Astrocyte (in vitro differentiated cells and primary cell): Measurements from ENCODE around the gene TCN1. TPM values are rescaled to one million over a fixed set of nuclear protein-coding genes. Genes with fewer than 3 reads are reported as not detected.

ENCODE experiments used
- DNase-seq: peaks from one replicate; pipeline ENCODE4 v3.0.0-alpha.2; 2010; ENCODE audit warnings: low read depth
- FAIRE-seq: peaks from 2 replicates; lab custom pipeline; 2011; peaks lifted over from hg19 to GRCh38; lab: Jason Lieb, UNC
- H2AFZ ChIP-seq: 2 replicates; pipeline ENCODE4 v1.6.0; 2012; ENCODE audit warnings: low read depth, low read length, inconsistent platforms
- H3K27ac ChIP-seq: 2 replicates; pipeline ENCODE4 v1.5.1; 2011; ENCODE audit warnings: low read depth, low read length, inconsistent platforms
- H3K27me3 ChIP-seq: 2 replicates; pipeline ENCODE4 v1.6.0; 2011; ENCODE audit warnings: low read length, inconsistent platforms; ENCODE audit not compliant: insufficient read depth
- H3K36me3 ChIP-seq: 2 replicates; pipeline ENCODE4 v1.5.1; 2011; ENCODE audit warnings: low read length, inconsistent platforms; ENCODE audit not compliant: insufficient read depth
- H3K4me1 ChIP-seq: 2 replicates; pipeline ENCODE4 v1.5.1; 2011; ENCODE audit warnings: low read length, inconsistent platforms; ENCODE audit not compliant: insufficient read depth
- H3K4me2 ChIP-seq: 2 replicates; pipeline ENCODE4 v1.6.0; 2012; ENCODE audit warnings: low read length, inconsistent platforms
- H3K4me3 ChIP-seq: 2 replicates; pipeline ENCODE4 v1.5.1; 2011; ENCODE audit warnings: low read depth, mild to moderate bottlenecking, low read length, inconsistent platforms; ENCODE audit not compliant: insufficient read depth
- H3K79me2 ChIP-seq: 2 replicates; pipeline ENCODE4 v1.6.0; 2012; ENCODE audit warnings: mild to moderate bottlenecking, low read length, inconsistent platforms; ENCODE audit not compliant: insufficient read depth
- H3K9ac ChIP-seq: 2 replicates; pipeline ENCODE4 v1.6.0; 2012; ENCODE audit warnings: mild to moderate bottlenecking, low read length, inconsistent platforms
- H3K9me3 ChIP-seq: 2 replicates; pipeline ENCODE4 v1.5.1; 2012; ENCODE audit warnings: low read depth, mild to moderate bottlenecking, low read length, inconsistent platforms; ENCODE audit not compliant: insufficient read depth
- H4K20me1 ChIP-seq: 2 replicates; pipeline ENCODE4 v1.6.0; 2012; ENCODE audit warnings: low read length, inconsistent platforms; ENCODE audit not compliant: insufficient read depth
- H3K27ac Mint-ChIP-seq: one replicate; pipeline ENCODE4 v1.8.0; 2021; ENCODE audit warnings: mild to moderate bottlenecking, mixed read lengths; ENCODE audit not compliant: unreplicated experiment
- H3K27me3 Mint-ChIP-seq: one replicate; pipeline ENCODE4 v1.8.0; 2021; ENCODE audit warnings: low read depth, mixed read lengths; ENCODE audit not compliant: unreplicated experiment
- H3K36me3 Mint-ChIP-seq: one replicate; pipeline ENCODE4 v1.8.0; 2021; ENCODE audit warnings: low read depth, mixed read lengths; ENCODE audit not compliant: unreplicated experiment
- H3K4me1 Mint-ChIP-seq: one replicate; pipeline ENCODE4 v1.8.0; 2021; ENCODE audit warnings: low read depth, mixed read lengths; ENCODE audit not compliant: unreplicated experiment
- H3K4me3 Mint-ChIP-seq: one replicate; pipeline ENCODE4 v1.8.0; 2021; ENCODE audit warnings: mild to moderate bottlenecking, moderate library complexity, mixed read lengths; ENCODE audit not compliant: unreplicated experiment
- H3K9me3 Mint-ChIP-seq: one replicate; pipeline ENCODE4 v1.8.0; 2021; ENCODE audit warnings: mild to moderate bottlenecking, mixed read lengths; ENCODE audit not compliant: unreplicated experiment
- EZH2 ChIP-seq: IDR thresholded peaks from 2 replicates; pipeline ENCODE4 v1.6.1; 2012; ENCODE audit warnings: mild to moderate bottlenecking, low read length, inconsistent platforms; ENCODE audit not compliant: insufficient read depth
- total RNA-seq: library from RNA; stranded (reverse); gene quantifications from 2 replicates; pipeline ENCODE4 v1.2.1, GENCODE V29; 2021
- TF ChIP-seq, protein P1 (sequence below): IDR thresholded peaks from 2 replicates; pipeline ENCODE4 v1.5.1; 2011; ENCODE audit warnings: low read depth, mild to moderate bottlenecking, inconsistent platforms, low read length, moderate library complexity; ENCODE audit not compliant: insufficient read depth

TCN1 gene
- total RNA-seq, 1 donor from 2014 or later = 0.45 TPM

DNA sequence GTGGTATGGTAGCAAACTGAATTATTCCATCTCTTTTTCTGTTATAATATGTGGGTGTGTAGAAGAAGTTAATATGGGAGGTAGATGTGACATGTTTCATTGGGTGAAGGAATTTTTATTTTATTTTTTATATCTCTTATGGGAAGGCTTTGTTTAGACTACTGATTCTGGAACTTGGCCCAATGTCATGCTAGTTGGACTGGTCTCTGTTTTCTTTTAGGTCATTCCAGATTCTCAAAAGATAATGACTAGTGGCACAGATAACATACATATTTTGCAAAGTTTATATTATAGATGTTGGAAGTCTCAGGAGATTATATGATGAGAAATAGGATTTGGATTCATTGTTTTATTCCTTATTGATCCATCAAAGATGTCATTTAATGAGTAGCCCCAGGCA lies 11.0 kb upstream of the TCN1 start:
- Histone ChIP-seq H3K79me2 (no peaks in the 10 kb centered on the region), H3K9ac (no peak overlapping the region), H3K27me3 (no peaks in the 10 kb centered on the region), H3K36me3 (no peaks in the 10 kb centered on the region), H2AFZ (no peak overlapping the region), H3K4me1 (no peaks in the 10 kb centered on the region), H3K4me3 (no peak overlapping the region), H3K4me2 (no peak overlapping the region), H3K9me3 (no peaks in the 10 kb centered on the region), H3K27ac (no peak overlapping the region), H4K20me1 (no peaks in the 10 kb centered on the region)
- no peaks in the 10 kb centered on the region for H3K27me3 Mint-ChIP-seq
- TF ChIP-seq, protein P1, sequence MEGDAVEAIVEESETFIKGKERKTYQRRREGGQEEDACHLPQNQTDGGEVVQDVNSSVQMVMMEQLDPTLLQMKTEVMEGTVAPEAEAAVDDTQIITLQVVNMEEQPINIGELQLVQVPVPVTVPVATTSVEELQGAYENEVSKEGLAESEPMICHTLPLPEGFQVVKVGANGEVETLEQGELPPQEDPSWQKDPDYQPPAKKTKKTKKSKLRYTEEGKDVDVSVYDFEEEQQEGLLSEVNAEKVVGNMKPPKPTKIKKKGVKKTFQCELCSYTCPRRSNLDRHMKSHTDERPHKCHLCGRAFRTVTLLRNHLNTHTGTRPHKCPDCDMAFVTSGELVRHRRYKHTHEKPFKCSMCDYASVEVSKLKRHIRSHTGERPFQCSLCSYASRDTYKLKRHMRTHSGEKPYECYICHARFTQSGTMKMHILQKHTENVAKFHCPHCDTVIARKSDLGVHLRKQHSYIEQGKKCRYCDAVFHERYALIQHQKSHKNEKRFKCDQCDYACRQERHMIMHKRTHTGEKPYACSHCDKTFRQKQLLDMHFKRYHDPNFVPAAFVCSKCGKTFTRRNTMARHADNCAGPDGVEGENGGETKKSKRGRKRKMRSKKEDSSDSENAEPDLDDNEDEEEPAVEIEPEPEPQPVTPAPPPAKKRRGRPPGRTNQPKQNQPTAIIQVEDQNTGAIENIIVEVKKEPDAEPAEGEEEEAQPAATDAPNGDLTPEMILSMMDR = no peak
- TF ChIP-seq EZH2 = no peak
- DNase-seq (no peak), FAIRE-seq (no peak)
- H3K4me3 Mint-ChIP-seq = no peak overlapping the region
- peaks cover 8% of the 10 kb centered on the region for H3K4me1 Mint-ChIP-seq
- no peaks in the 10 kb centered on the region for H3K36me3 Mint-ChIP-seq
- H3K9me3 Mint-ChIP-seq = no peaks in the 10 kb centered on the region
- H3K27ac Mint-ChIP-seq = no peak overlapping the region

DNA sequence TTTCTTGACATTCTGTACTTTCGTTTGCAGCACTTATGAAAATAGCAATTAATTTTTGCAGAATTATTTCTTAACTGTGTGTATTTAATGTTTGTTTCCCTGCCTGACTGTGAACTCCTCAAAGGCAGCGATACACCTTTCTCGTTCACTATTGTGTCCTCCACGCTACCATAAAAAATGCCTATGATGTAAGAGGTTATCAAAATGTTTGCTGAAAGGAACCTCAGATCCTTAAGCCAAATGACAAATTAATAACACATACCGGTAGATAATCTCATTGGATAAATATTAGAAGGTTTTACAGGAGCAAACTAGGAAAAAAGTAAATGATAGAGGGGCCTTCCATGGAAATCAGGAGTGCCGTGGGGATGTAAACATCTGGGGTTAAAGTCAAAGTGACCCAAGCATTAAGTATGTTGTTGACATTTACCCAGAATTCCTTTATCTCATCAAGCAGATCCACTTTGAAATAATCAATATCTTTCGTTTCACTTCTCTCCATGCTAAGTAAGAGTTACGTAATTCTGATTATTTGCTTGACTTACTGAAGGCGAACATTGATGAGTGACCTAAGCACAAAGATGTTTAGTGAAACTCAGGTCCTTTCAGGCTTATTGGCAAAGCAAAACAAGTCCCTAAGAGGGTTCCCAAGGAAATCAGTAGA lies 9.7 kb upstream of the TCN1 start:
- no peak for DNase-seq
- H3K9me3 ChIP-seq = no peaks in the 10 kb centered on the region
- FAIRE-seq = no peak
- no peaks in the 10 kb centered on the region for H3K36me3 ChIP-seq
- H3K9me3 Mint-ChIP-seq = peaks cover 2% of the 10 kb centered on the region
- H3K27me3 ChIP-seq = no peaks in the 10 kb centered on the region
- H3K4me1 ChIP-seq = no peaks in the 10 kb centered on the region
- H3K4me3 Mint-ChIP-seq = no peak overlapping the region
- H3K27me3 Mint-ChIP-seq = no peaks in the 10 kb centered on the region
- H3K27ac ChIP-seq = no peak overlapping the region
- H2AFZ ChIP-seq = no peak overlapping the region
- no peak overlapping the region for H3K4me3 ChIP-seq
- H3K4me2 ChIP-seq = no peak overlapping the region
- H3K9ac ChIP-seq = no peak overlapping the region
- no peaks in the 10 kb centered on the region for H3K36me3 Mint-ChIP-seq
- no peaks in the 10 kb centered on the region for H4K20me1 ChIP-seq
- H3K27ac Mint-ChIP-seq = no peak overlapping the region
- H3K79me2 ChIP-seq = no peaks in the 10 kb centered on the region
- H3K4me1 Mint-ChIP-seq = peaks cover 8% of the 10 kb centered on the region
- TF ChIP-seq, protein P1 = no peak
- TF ChIP-seq EZH2 = no peak

DNA sequence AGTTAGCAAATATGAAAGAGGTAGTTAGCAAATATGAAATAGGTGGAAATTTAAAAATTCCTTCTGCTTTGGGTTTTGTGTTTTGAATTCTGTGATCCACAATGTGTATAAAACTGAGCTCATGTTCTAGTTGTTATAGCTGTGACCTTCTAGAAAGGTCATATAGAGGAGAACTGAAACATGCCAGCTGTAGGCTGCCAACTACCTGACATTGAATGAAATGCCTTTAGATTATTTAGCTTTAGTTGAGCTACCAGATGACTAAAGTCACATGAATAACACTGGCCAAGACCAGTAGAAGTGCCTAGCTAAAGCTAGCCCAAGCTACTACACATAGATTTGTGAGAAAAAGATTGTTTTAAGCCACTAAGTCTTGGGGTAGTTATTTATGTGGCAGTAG lies 5.8 kb upstream of the TCN1 start:
- H3K36me3 Mint-ChIP-seq = no peaks in the 10 kb centered on the region

More for the DNA sequence above, 5.8 kb upstream of the TCN1 start:
- Histone ChIP-seq H3K79me2 (no peaks in the 10 kb centered on the region), H3K9me3 (no peaks in the 10 kb centered on the region), H3K27ac (no peak overlapping the region), H3K4me3 (no peak overlapping the region), H3K4me2 (no peak overlapping the region), H2AFZ (no peak overlapping the region), H3K4me1 (no peaks in the 10 kb centered on the region), H4K20me1 (no peaks in the 10 kb centered on the region), H3K36me3 (no peaks in the 10 kb centered on the region), H3K9ac (no peak overlapping the region), H3K27me3 (no peaks in the 10 kb centered on the region)
- no peak for FAIRE-seq
- H3K27me3 Mint-ChIP-seq = no peaks in the 10 kb centered on the region
- H3K4me3 Mint-ChIP-seq = no peak overlapping the region
- no peak for DNase-seq
- no peak overlapping the region for H3K27ac Mint-ChIP-seq
- H3K9me3 Mint-ChIP-seq = peaks cover 3% of the 10 kb centered on the region
- no peak for TF ChIP-seq EZH2
- TF ChIP-seq, protein P1 = no peak
- H3K4me1 Mint-ChIP-seq = no peaks in the 10 kb centered on the region
